Measurements from ENCODE around the gene TEAD2.
"Not testable (repeated sequence)": the region's sequence is repeated elsewhere in the genome, so short reads cannot be mapped to it uniquely, and the experiment has no call there.

The TEAD2 gene

DNA sequence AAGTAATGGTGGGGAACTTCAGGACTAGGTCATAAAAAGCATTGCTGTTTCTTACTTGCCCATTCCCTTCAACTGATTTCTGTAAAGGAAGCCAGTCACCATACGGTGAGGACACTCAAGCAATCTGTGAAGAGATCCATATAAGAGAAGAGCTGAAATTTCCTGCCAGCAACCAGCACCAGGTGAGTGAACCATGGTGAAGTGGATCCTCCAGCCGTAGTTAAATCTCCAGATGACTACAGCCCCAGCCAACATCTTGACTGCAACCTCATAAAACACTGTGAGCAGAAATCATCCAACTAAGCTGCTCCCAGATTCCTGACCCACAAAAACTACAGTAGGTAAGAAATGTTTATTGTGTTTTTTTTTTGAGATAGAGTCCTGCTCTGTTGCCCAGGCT lies 33.5 kb downstream of the TEAD2 start:
- no peak for DNase-seq

- no peak for DNase-seq
Observed at GRCh38 chr19:49327878-49328544, 34.2 kb downstream of the TEAD2 start.

GRCh38 chr19:49326165-49326704 lies 36.0 kb downstream of the TEAD2 start:
- no peak for DNase-seq

- not testable (repeated sequence) for DNase-seq
Observed at GRCh38 chr19:49325756-49326155, 36.5 kb downstream of the TEAD2 start.

GRCh38 chr19:49324801-49325576 lies 37.2 kb downstream of the TEAD2 start, which contains the start of gene SLC6A16:
SLC6A16 (minus strand) TSS chr19:49325191; CDS start chr19:49311347, 13,844 bp downstream.
- no peak for DNase-seq

GRCh38 chr19:49318296-49318695 lies 43.9 kb downstream of the TEAD2 start:
- no peak for DNase-seq

DNA sequence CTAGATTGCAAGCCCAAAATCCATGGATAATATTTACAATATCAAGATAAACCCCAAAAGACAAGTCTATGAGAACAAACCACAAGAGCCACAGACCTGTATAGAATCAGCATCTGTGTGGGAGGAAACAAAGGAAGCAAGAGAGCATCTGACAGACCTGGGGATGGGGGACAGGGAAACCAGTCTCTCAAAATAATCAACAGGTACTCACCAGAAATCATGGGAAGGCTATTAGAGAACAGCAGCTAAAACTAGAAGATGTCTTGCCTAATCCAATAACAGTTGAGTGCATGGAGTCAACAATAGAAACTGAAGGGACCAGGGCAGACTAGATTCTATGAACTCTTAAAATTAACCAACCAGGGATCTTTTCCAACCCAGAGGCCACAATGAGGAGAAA lies 45.9 kb downstream of the TEAD2 start:
- no peak for DNase-seq

GRCh38 chr19:49315111-49315510 lies 47.1 kb downstream of the TEAD2 start:
- no peak for DNase-seq

DNA sequence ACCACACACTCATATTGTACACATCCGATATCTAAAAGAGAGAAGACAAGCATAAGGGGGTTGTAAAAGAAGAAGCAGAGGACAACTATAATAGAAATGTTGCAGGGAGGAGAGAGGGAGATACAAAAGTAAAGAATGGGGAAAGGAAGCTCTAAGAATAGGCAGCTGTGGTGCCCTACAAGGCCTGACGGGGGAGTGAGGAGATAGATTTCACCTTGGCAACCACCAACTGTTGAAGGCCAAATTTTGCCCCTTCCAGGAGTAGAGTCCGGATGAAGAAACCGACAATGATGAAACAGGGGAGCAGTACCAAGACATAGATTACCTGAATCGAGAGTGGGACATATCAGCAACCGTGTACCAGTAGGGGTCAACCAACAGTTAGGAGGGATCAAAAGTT lies 53.1 kb downstream of the TEAD2 start:
- no peak for DNase-seq

GRCh38 chr19:49306734-49307133 lies 55.5 kb downstream of the TEAD2 start:
- not testable (repeated sequence) for DNase-seq

DNA sequence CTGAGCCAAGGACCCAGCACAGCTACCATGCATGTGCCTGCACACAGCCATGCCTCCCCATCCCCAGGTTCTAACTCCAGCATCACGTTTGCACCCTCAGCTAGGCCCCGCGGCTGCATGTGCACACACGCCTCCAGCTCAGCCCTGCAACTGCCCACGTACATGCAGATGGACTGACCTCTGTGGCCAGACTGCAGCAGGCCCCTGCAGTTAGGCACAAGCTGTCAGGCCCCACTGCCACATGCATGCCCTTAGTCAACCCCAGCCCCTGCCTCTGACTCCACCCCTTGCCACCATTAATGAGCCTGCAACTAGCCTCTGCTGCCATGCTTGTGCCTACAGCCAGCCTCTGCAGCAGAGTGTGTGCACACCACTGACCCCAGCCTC lies 60.4 kb downstream of the TEAD2 start:
- no peak for DNase-seq

DNA sequence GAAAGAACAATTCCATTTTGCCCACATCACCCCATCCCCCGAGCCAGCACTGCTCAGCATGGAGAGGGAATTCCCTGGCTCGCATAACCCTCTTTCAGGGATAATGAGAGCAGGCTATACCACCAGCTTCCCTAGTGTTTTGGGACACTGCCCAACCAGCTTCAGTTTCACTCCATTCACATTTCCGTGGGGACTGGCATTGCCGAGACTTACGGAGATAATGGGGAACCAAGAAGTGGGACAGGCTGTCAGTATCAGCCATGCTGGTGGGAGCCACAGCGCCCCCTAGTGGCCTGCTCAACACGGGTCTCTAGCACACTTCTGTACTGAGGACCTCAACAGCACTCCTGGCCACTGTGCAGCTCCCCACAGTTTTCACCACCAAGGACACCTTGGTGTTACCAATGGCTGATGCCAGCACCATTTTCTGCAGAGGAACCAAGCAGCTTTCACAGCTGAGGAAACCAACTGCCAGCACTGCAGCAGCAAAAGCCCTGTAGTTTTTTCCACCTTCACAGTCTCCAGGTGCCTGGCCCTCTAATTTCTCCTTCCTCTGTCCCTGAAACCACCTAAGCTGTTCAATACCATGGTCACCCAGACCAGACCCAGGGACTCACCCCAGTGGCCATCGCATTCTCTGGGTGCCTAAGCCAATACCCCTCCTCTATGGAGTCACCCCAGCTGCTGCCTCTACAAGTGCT lies 60.9 kb downstream of the TEAD2 start:
- peak; percentile 66 for DNase-seq

- not testable (repeated sequence) for DNase-seq
Observed at GRCh38 chr19:49298653-49299052, 63.6 kb downstream of the TEAD2 start.

DNA sequence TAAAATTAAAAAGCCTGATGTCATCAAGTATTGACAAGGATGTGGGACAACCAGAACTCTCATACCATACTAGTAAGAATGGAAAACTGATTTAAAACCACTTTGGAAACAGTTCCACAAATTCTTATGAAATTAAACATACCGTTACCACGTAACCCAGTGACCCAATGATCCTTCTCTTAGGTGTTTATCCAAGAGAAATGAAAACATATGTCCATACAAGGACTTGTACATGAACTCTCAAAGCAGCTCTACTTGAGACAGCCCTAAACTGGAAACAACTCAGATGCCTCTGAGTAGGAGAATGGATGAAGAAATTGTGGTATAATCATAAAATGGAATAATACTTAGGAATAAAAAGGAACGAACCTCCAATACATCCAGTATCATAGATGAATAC lies 64.8 kb downstream of the TEAD2 start:
- DNase-seq = no peak

DNA sequence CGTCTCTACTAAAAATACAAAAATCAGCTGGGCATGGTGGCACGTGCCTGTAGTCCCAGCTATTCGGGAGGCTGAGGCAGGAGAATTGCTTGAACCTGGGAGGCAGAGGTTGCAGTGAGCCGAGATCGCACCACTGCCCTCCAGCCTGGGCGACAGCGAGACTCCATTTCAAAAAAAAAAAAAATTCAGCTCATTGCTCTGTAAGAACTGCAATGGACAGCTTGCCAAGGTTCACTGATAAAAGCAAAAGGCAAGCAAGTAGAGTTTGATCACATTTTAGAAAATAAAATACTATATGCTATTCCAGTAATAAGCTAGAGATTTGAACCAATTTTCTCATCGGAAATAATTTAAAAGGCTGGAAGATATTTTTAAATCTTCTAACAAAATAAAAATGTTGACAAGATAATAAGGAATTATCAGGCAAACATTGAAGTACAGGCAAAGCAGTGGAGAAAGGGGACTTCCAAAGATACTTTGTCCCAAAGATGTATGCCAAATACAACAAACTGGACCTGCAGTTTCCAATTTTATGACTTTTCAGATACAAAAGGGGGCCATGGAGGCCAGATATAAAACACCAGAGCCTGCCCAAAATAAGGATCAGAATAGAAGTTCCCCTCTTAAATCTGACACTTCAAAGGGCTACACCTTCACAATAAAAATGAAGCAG lies 66.9 kb downstream of the TEAD2 start:
- no peak for DNase-seq

DNA sequence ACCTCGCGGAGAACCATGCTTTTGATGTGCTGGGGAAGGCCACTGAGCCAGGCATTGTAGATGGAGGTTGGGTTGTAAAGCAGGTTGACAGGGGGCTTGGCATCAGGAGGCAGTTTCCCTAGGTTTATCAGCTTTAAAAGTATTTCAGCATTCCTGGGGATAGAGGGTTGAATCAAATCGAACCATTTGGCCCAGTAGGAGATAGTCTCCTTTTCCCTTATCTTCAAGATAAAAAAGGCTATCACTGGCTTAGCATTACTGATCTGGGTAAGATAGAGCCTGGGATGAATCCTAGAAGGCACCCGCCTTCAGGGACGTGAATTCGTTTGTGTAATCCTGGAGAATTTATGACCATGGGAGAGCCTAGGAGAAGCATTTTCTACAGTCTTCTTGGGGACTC lies 67.8 kb downstream of the TEAD2 start:
- no peak for DNase-seq
